ENCODE results near the gene HID1. TPM values are rescaled to one million over a fixed set of nuclear protein-coding genes. Genes with fewer than 3 reads are reported as not detected.

The HID1 gene
- total RNA-seq = 1 to 10 TPM; 2.3 to 2.6 TPM

DNA sequence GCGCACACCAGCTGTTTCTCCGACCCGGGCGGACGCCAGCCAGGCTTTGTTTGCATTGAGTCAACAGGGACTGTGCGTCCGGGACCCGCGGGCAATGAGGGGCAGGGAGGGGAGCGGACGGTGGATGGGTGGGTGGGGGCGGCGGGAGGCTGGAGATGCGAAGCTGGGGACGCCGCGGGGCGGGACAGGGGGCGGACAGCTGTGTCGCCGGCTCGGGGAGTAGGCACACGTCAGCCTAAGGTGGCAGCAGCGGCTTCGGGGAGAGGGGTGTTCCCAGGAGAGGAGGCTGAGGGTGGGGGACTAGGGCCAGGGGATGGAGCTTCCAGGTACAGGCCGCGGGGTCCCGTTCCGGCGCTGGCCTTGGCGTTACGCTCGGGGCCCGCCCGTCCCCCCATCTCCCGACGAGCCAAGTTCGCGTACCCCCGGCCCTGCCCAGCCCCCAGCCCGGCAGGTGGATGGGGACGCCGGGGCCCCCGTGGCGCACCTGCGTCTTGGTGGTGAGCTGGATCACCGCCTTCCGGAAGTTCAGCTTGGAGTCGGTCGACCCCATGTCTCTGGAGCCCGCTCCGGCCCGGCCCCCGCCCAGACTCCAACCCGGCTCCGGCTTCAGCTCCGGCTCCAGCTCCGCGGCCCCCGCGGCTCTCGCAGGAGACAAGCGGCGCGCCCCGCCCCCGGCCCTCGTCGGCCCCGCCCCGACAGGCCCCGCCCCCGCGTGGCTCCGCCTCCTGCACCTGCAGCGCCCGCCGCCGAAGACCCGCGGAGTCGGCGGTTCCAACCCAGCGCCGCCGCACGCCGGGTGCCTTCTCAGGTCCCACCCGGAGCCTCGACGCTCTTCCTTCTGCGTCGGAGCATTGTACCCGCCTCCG lies at the start of gene HID1:
HID1 (minus strand) TSS at position 653 of the 866 bp plus-strand sequence; CDS start at position 550, 103 bp downstream.
- intact Hi-C loops (cut with micrococcal nuclease) = no loop called here

GRCh38 chr17:75020331-75021110 lies 48.0 kb upstream of the HID1 start:
- POLR2A ChIA-PET = interaction anchor here (0.5 to 0.9 kb wide), 2 partner anchors 16 to 213 kb away, joined by 3 read pairs; no protein-coding TSS in a partner anchor
- intact Hi-C loops (cut with micrococcal nuclease) = no loop called here
- H3K27me3 Mint-ChIP-seq = no peaks in the 10 kb centered on the region

More for the DNA sequence above, at the start of gene HID1:
- H3K27ac Mint-ChIP-seq = no peak within 1 kb of the TSS
- peak; percentile 82 for DNase-seq
- POLR2A ChIA-PET = interaction anchor here (0.5 to 1.4 kb wide), 5 partner anchors 10 to 200 kb away, joined by 3 to 4 read pairs (median 3); partner anchors contain the start of gene FDXR
- H3K4me3 Mint-ChIP-seq = peak within 1 kb of the TSS; percentile 73
- H3K9me3 Mint-ChIP-seq = no peaks in the 10 kb centered on the region
- peaks cover 10% of the 10 kb centered on the region for H3K27me3 Mint-ChIP-seq
- CTCF ChIA-PET = interaction anchor here (1.0 to 5.5 kb wide), 6 partner anchors 10 to 141 kb away, joined by 4 to 69 read pairs (median 6); partner anchors contain the start of genes CDR2L and MRPL58
- peaks cover 5% of the 10 kb centered on the region for H3K4me1 Mint-ChIP-seq (ENCODE audit: low read depth)
- H3K36me3 Mint-ChIP-seq = no peaks in the 10 kb centered on the region

GRCh38 chr17:75019710-75020109 lies 47.2 kb upstream of the HID1 start:
- Mint-ChIP-seq H3K4me1 (ENCODE audit: low read depth) (peaks cover 8% of the 10 kb centered on the region), H3K4me3 (no peak overlapping the region), H3K27ac (no peak overlapping the region), H3K9me3 (no peaks in the 10 kb centered on the region), H3K36me3 (peaks cover 35% of the 10 kb centered on the region), H3K27me3 (no peaks in the 10 kb centered on the region)
- intact Hi-C loops (cut with micrococcal nuclease) = no loop called here
- CTCF ChIA-PET = interaction anchor here (0.6 to 1.7 kb wide), 3 partner anchors 8 to 94 kb away, joined by 3 to 4 read pairs (median 3); no protein-coding TSS in a partner anchor
- no peak for DNase-seq
- POLR2A ChIA-PET = interaction anchor here (0.5 to 0.9 kb wide), 3 partner anchors 15 to 214 kb away, joined by 3 read pairs; no protein-coding TSS in a partner anchor

More at GRCh38 chr17:75020331-75021110, 48.0 kb upstream of the HID1 start:
- Mint-ChIP-seq H3K36me3 (peaks cover 37% of the 10 kb centered on the region), H3K27ac (no peak overlapping the region), H3K4me3 (no peak overlapping the region), H3K9me3 (no peaks in the 10 kb centered on the region), H3K4me1 (ENCODE audit: low read depth) (peaks cover 11% of the 10 kb centered on the region)
- no peak for DNase-seq
- CTCF ChIA-PET = interaction anchor here (0.8 kb wide), 1 partner anchor 9 kb away, joined by 3 read pairs; no protein-coding TSS in a partner anchor

DNA sequence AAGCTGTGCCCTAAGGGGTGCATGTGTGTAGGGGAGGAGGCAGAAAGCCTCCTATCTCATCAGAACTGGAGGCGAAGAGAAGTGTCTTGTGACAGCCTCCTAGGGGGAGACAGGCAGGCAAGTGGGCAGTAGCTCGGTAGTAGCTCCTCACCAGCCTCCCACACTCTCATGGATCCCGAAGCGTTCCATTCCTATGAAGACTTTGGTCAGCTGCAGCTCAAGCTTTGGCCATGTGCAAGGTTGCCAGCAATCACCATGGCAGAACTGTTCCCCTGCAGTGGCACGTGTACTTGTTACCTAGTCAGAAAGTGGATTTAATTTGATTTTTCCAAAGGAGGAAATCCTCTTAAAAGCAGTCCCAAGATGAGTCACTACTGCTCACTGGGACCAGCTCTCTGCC lies 46.6 kb upstream of the HID1 start:
- intact Hi-C loops (cut with micrococcal nuclease) = no loop called here
- H3K9me3 Mint-ChIP-seq = no peaks in the 10 kb centered on the region
- ChIA-PET POLR2A (interaction anchor here (0.8 to 0.9 kb wide), 2 partner anchors 16 to 17 kb away, joined by 3 read pairs; no protein-coding TSS in a partner anchor), CTCF (interaction anchor here (0.6 to 1.7 kb wide), 3 partner anchors 8 to 95 kb away, joined by 3 to 4 read pairs (median 3); no protein-coding TSS in a partner anchor)
- H3K36me3 Mint-ChIP-seq = peaks cover 36% of the 10 kb centered on the region
- H3K4me3 Mint-ChIP-seq = no peak overlapping the region
- DNase-seq = no peak
- H3K4me1 Mint-ChIP-seq (ENCODE audit: low read depth) = peaks cover 7% of the 10 kb centered on the region
- no peaks in the 10 kb centered on the region for H3K27me3 Mint-ChIP-seq
- H3K27ac Mint-ChIP-seq = no peak overlapping the region

GRCh38 chr17:75013092-75013559 lies 40.6 kb upstream of the HID1 start:
- Mint-ChIP-seq H3K4me1 (ENCODE audit: low read depth) (peaks cover 31% of the 10 kb centered on the region), H3K4me3 (peak overlapping the region; percentile 98), H3K9me3 (no peaks in the 10 kb centered on the region), H3K27ac (peak overlapping the region; percentile 82), H3K36me3 (peaks cover 18% of the 10 kb centered on the region), H3K27me3 (no peaks in the 10 kb centered on the region)
- ChIA-PET POLR2A (interaction anchor here (0.7 to 2.3 kb wide), 15 partner anchors 9 to 263 kb away, joined by 3 to 19 read pairs (median 5); partner anchors contain the start of genes ATP5PD, CDR2L, FDXR and GGA3), CTCF (interaction anchor here (0.7 to 5.6 kb wide), 27 partner anchors 11 to 620 kb away, joined by 3 to 86 read pairs (median 4); partner anchors contain the start of genes CDR2L, HID1, JPT1 and RAB37)
- intact Hi-C loops (cut with micrococcal nuclease) = loop anchor here (2.0 to 5.0 kb wide), 4 partner anchors 20 to 51 kb away; partner anchors contain the start of genes ATP5PD and KCTD2
- no peak for DNase-seq

- H3K36me3 Mint-ChIP-seq = peaks cover 15% of the 10 kb centered on the region
- ChIA-PET POLR2A (interaction anchor here (0.7 to 2.3 kb wide), 20 partner anchors 9 to 262 kb away, joined by 3 to 19 read pairs (median 5); partner anchors contain the start of genes ATP5PD, CDR2L, FDXR and GGA3), CTCF (interaction anchor here (0.6 to 5.6 kb wide), 34 partner anchors 11 to 621 kb away, joined by 3 to 86 read pairs (median 4); partner anchors contain the start of genes CDR2L, HID1, JPT1 and NT5C)
- peaks cover 31% of the 10 kb centered on the region for H3K4me1 Mint-ChIP-seq (ENCODE audit: low read depth)
- no peaks in the 10 kb centered on the region for H3K27me3 Mint-ChIP-seq
- H3K9me3 Mint-ChIP-seq = no peaks in the 10 kb centered on the region
- peak within 1 kb of the TSS; percentile 82 for H3K27ac Mint-ChIP-seq
- DNase-seq = peak; percentile 90
- peak within 1 kb of the TSS; percentile 98 for H3K4me3 Mint-ChIP-seq
- intact Hi-C loops (cut with micrococcal nuclease) = loop anchor here (2.0 to 5.0 kb wide), 4 partner anchors 20 to 50 kb away; partner anchors contain the start of genes ATP5PD and KCTD2
Observed at GRCh38 chr17:75012346-75013091, 40.0 kb upstream of the HID1 start, which contains the start of gene MRPL58. MRPL58 (plus strand) TSS chr17:75012670; CDS start chr17:75012687, 17 bp downstream.

GRCh38 chr17:75012096-75012345 lies 39.5 kb upstream of the HID1 start:
- no peak for DNase-seq
- Mint-ChIP-seq H3K9me3 (no peaks in the 10 kb centered on the region), H3K36me3 (peaks cover 15% of the 10 kb centered on the region), H3K27me3 (no peaks in the 10 kb centered on the region), H3K27ac (peak overlapping the region; percentile 82), H3K4me1 (ENCODE audit: low read depth) (peaks cover 31% of the 10 kb centered on the region), H3K4me3 (peak overlapping the region; percentile 98)
- ChIA-PET CTCF (interaction anchor here (0.8 to 5.6 kb wide), 24 partner anchors 8 to 621 kb away, joined by 3 to 86 read pairs (median 4); partner anchors contain the start of genes CDR2L, HID1, NT5C and SMIM5), POLR2A (interaction anchor here (0.7 to 2.3 kb wide), 16 partner anchors 8 to 262 kb away, joined by 3 to 19 read pairs (median 5); partner anchors contain the start of genes ATP5PD, CDR2L, FDXR and JPT1)
- intact Hi-C loops (cut with micrococcal nuclease) = loop anchor here (2.0 to 5.0 kb wide), 4 partner anchors 21 to 50 kb away; partner anchors contain the start of genes ATP5PD and KCTD2

GRCh38 chr17:75011401-75012095 lies 39.0 kb upstream of the HID1 start:
- CTCF ChIA-PET = interaction anchor here (0.8 to 5.6 kb wide), 21 partner anchors 8 to 228 kb away, joined by 3 to 86 read pairs (median 4); partner anchors contain the start of genes CDR2L, HID1 and NT5C
- no peak overlapping the region for H3K27ac Mint-ChIP-seq
- H3K9me3 Mint-ChIP-seq = no peaks in the 10 kb centered on the region
- peak overlapping the region; percentile 98 for H3K4me3 Mint-ChIP-seq
- peaks cover 31% of the 10 kb centered on the region for H3K4me1 Mint-ChIP-seq (ENCODE audit: low read depth)
- intact Hi-C loops (cut with micrococcal nuclease) = loop anchor here (2.0 to 5.0 kb wide), 4 partner anchors 21 to 49 kb away; partner anchors contain the start of genes ATP5PD and KCTD2
- H3K36me3 Mint-ChIP-seq = peaks cover 12% of the 10 kb centered on the region
- no peaks in the 10 kb centered on the region for H3K27me3 Mint-ChIP-seq
- POLR2A ChIA-PET = interaction anchor here (0.9 to 2.3 kb wide), 10 partner anchors 12 to 261 kb away, joined by 3 to 19 read pairs (median 6); partner anchors contain the start of genes ATP5PD, CDR2L, FDXR and JPT1
- no peak for DNase-seq

GRCh38 chr17:75010683-75011400 lies 38.3 kb upstream of the HID1 start:
- intact Hi-C loops (cut with micrococcal nuclease) = loop anchor here (5.0 kb wide), 2 partner anchors 36 to 49 kb away; partner anchors contain the start of genes ATP5PD and KCTD2
- peak; percentile 42 for DNase-seq
- Mint-ChIP-seq H3K27me3 (no peaks in the 10 kb centered on the region), H3K27ac (no peak overlapping the region), H3K9me3 (no peaks in the 10 kb centered on the region), H3K36me3 (peaks cover 8% of the 10 kb centered on the region), H3K4me1 (ENCODE audit: low read depth) (peaks cover 31% of the 10 kb centered on the region), H3K4me3 (peak overlapping the region; percentile 37)
- ChIA-PET POLR2A (interaction anchor here (1.9 kb wide), 2 partner anchors 78 to 144 kb away, joined by 5 to 6 read pairs; partner anchors contain the start of gene JPT1), CTCF (interaction anchor here (0.8 to 5.6 kb wide), 12 partner anchors 9 to 193 kb away, joined by 3 to 86 read pairs (median 4); partner anchors contain the start of gene NT5C)

Data from activated CD4-positive, alpha-beta memory T cell treated with anti-CD3 and anti-CD28 coated beads for 36 hours (primary cell).